HG02759 (cell line): ENCODE measurements around the gene AK9.
A peak's percentile ranks its signal among the peaks of the same experiment; 100 is the strongest.
"Not testable (repeated sequence)": the region's sequence is repeated elsewhere in the genome, so short reads cannot be mapped to it uniquely, and the experiment has no call there.

Source experiments
- ATAC-seq: cut with Tn5 transposase; IDR thresholded peaks from one replicate; pipeline ENCODE4 v1.9.1; 2021; ENCODE audit warnings: mild to moderate bottlenecking, moderate library complexity; ENCODE audit not compliant: unreplicated experiment

AK9 gene

GRCh38 chr6:109701221-109701620 lies 10.2 kb upstream of the AK9 start:
- no peak for ATAC-seq

DNA sequence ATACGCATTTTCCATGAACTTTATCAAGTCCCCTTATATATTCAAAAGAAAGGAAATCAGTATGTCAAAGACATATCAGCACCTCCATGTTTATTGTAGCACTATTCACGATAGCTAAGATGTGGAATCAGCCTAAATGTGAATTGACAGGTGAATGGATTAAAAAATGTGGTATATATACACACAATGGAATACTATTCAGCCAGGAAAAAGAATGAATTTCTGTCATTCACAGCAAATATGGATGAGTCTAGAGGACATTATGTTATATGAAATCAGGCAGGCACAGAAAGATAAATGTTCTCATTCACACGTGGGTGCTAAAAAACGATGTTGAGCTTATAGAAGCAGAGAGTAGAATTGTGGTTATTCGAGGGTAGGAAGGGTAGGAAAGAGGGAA lies 5.4 kb upstream of the AK9 start:
- ATAC-seq, result no peak

- no peak for ATAC-seq
Measured at GRCh38 chr6:109695468-109695867, 4.5 kb upstream of the AK9 start.

GRCh38 chr6:109693111-109693510 lies 2.1 kb upstream of the AK9 start:
- no peak for ATAC-seq

GRCh38 chr6:109690373-109690736 lies 647 bp downstream of the AK9 start:
- peak; percentile 40 for ATAC-seq

DNA sequence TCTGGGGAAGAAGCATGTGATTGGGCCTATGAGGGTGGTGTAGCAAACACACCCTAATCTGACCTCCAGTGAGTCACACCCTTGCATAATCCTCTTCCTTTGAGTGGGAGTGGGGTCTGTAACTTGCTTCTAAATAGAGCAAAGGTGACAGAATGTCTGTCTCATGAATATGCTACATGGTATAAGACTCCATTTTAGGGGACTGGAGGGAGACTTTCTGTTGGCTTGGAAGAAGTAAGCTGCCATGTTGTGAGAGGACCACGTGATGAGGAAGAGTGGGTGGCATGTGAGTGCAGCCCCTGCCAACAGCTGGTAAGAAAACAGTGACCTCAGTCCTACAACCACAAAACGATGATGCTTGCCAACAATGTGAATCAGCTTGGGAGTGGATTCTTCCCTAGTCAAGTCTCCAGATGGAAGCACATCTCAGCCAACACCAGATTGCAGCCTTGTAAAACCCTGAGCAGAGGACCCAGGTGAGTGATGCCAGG lies 3.7 kb downstream of the AK9 start:
- ATAC-seq, result no peak

DNA sequence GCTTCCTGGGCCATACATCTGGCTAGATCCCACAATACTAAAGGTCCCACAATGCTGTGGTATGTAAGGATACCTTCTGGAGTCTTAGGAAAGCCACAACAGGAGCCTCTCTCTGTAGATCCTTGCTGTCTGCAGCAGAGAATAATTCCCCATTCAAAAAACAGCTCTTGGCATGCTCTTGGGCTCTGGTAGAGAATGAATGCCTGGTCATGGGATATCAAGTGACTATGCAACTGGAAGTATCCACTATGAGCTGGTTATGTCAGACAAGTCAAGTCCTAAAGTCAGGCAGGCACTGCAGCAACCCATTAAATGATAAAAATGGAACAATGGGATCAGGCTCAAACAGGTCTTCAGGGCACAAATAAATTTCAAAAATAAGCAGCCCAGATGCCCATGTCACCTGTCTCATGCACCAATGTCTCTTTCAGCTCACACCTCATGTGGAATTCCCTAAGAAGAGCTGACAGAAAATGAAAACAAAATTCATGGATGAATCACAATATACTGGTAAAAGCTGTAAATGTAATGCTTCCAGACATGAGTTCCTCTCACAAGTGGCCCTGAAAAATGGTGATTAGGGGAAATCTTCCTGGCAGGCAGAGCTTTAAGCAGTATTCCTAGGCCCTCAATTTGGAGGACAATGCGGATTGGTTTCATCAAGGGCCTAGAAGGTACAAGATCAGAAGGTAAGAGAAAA lies 4.3 kb downstream of the AK9 start:
- ATAC-seq, result no peak

DNA sequence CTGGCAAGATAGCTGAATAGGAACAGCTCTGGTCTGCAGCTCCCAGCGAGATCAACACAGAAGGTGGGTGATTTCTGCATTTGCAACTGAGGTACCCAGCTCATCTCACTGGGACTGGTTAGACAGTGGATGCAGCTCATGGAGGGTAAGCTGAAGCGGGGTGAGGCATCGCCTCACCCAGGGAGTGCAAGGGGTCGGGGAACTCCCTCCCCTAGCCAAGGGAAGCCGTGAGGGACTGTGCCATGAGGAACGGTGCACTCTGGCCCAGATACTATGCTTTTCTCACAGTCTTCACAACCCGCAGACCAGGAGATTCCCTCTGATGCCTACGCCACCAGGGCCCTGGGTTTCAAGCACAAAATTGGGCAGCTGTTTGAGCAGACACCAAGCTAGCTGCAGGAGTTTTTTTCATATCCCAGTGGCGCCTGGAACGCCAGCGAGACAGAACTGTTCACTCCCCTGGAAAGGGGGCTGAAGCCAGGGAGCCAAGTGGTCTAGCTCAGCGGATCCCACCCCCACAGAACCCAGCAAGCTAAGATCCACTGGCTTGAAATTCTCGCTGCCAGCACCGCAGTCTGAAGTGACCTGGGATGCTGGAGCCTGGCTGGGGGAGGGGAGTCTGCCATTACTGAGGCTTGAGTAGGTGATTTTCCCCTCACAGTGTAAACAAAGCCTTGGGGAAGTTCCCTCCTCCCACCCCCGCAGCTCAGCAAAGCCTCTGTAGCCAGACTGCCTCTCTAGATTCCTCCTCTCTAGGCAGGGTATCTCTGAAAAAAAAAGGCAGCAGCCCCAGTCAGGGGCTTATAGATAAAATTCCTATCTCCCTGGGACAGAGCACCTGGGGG lies 12.1 kb downstream of the AK9 start:
- ATAC-seq, result not testable (repeated sequence)

GRCh38 chr6:109678240-109678639 lies 12.8 kb downstream of the AK9 start:
- no peak for ATAC-seq

- no peak for ATAC-seq
Measured at GRCh38 chr6:109676724-109677123, 14.3 kb downstream of the AK9 start.

GRCh38 chr6:109672839-109673238 lies 18.2 kb downstream of the AK9 start:
- ATAC-seq, result no peak

GRCh38 chr6:109672175-109672574 lies 18.8 kb downstream of the AK9 start:
- no peak for ATAC-seq

DNA sequence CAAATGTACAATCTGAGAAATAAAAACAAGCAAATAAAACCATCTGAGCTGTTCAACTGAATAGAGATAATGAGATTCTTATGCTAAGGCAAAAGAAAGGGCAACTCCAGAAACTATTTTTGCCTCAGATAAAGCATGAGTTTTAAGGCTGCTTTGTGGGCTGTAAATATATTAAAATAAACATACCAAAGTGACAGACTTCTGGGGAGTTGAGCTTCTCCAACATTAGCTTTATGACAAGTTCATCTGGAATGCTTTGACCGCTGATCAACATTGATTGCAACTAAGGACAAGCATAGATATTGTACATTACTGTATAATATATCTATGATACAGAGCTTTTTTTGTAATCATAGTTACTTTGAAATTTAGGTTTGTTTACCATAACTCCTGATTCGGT lies 19.3 kb downstream of the AK9 start:
- ATAC-seq, result no peak

- no peak for ATAC-seq
Measured at GRCh38 chr6:109669811-109670210, 21.2 kb downstream of the AK9 start.

DNA sequence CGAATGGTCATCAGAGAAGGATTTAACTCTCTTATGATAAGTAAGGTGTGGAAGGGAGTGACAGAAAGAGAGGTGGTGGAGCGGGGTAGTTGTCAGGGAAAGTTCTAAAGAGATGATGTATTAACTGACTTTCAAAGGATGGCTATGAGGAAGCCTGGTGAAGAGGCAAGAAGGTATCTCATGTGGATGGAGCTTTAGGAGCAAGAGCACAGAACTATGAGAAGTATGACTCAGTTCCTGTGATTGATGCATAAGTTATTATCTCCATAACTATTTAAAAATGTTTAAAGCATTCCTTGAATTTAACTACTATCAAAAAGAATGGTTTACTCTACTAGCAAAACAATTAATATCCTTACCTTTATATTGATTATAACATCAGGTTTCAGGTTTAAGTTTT lies 28.8 kb downstream of the AK9 start:
- no peak for ATAC-seq

DNA sequence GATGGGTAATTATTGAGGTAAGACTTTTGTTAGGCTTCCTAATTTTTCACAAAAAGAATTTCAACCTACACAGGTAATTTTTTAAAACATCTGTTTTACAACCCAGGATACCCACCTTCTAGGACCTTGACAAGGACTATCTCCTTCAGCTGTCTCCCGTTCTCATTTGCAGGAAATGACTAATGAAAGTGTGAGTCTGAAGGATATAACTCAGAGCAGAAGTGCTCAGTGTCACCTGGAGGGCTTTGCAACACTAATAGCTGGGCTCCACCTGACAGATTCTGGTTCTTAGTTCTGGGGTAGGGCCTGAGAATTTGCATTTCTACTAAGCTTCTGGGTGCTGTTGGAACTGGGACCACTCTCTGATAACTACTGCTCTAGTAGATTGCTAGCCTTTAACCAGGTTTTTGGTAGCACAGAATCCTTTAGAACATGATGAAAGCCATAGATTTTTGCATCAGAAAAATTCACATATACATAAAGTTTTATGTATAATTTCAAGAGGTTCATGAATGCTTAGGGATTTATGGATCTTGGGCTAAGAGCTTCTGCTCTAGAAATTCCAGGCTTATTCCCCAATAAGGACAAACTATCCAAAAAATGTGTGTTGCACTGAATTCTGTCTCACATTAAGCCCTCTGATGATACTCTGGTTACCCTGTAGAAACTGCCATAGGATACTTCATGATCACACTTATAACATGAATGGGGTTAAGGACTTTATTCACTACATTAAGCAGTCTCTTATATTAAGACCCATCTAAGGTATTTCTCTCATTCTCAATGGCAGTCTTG lies 30.3 kb downstream of the AK9 start:
- ATAC-seq, result no peak

- no peak for ATAC-seq
Measured at GRCh38 chr6:109655761-109656262, 35.2 kb downstream of the AK9 start.

- no peak for ATAC-seq
Measured at GRCh38 chr6:109653264-109653663, 37.7 kb downstream of the AK9 start.

DNA sequence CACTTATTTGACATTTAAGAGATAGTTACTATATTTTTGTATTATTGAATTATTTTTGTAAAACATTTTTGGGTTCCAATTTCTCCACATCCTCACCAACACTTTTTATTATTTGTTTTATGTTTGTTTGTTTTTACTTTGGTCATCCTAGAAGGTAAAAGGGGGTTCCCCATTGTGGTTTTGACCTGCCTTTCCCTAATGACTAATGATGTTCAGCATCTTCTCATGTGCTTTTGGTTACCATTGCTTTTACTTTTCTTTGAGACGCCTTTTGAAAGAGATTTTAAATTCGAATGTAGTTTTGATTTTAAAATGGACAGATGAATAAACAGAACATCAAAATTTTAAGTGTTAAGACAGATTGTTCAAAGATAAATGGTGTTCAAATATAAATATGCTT lies 46.9 kb downstream of the AK9 start:
- no peak for ATAC-seq

- no peak for ATAC-seq
Measured at GRCh38 chr6:109632405-109632804, 58.6 kb downstream of the AK9 start.

GRCh38 chr6:109631403-109631802 lies 59.6 kb downstream of the AK9 start:
- ATAC-seq, result no peak
